Ishikawa (cell line): Measurements from ENCODE around the gene NXN.

Source experiments
- CEBPB ChIP-seq: IDR thresholded peaks from 2 replicates; pipeline ENCODE4 v1.6.1; 2012
- CREB1 ChIP-seq: IDR thresholded peaks from 2 replicates; pipeline ENCODE4 v1.6.1; 2012; ENCODE audit warnings: low read depth
- EGR1 ChIP-seq: IDR thresholded peaks from 2 replicates; pipeline ENCODE4 v1.6.1; 2012
- EP300 ChIP-seq: IDR thresholded peaks from 2 replicates; pipeline ENCODE4 v1.6.1; 2012; ENCODE audit warnings: borderline replicate concordance
- FOXM1 ChIP-seq: IDR thresholded peaks from 2 replicates; pipeline ENCODE4 v1.6.1; 2012; ENCODE audit warnings: low read depth, borderline replicate concordance
- NFIC ChIP-seq: IDR thresholded peaks from 2 replicates; pipeline ENCODE4 v1.6.1; 2012
- RAD21 ChIP-seq: IDR thresholded peaks from 2 replicates; pipeline ENCODE4 v1.6.1; 2012; ENCODE audit warnings: low read depth
- REST ChIP-seq: IDR thresholded peaks from 2 replicates; pipeline ENCODE4 v1.6.1; 2012; ENCODE audit warnings: low read depth, mild to moderate bottlenecking
- TAF1 ChIP-seq: IDR thresholded peaks from 2 replicates; pipeline ENCODE4 v1.6.1; 2012; ENCODE audit warnings: low read depth, mild to moderate bottlenecking
- TCF12 ChIP-seq: IDR thresholded peaks from 2 replicates; pipeline ENCODE4 v1.6.1; 2012; ENCODE audit warnings: low read depth
- TEAD4 ChIP-seq: IDR thresholded peaks from 2 replicates; pipeline ENCODE4 v1.6.1; 2012
- YY1 ChIP-seq: IDR thresholded peaks from 2 replicates; pipeline ENCODE4 v1.6.1; 2012; ENCODE audit warnings: low read depth
- ZBTB7A ChIP-seq: IDR thresholded peaks from 2 replicates; pipeline ENCODE4 v1.6.1; 2012; ENCODE audit warnings: low read depth
- TF ChIP-seq, protein P1 (sequence below): IDR thresholded peaks from 2 replicates; pipeline ENCODE4 v1.6.1; 2012
- TF ChIP-seq, protein P2 (sequence below): IDR thresholded peaks from 2 replicates; pipeline ENCODE4 v1.6.1; 2012

NXN gene

DNA sequence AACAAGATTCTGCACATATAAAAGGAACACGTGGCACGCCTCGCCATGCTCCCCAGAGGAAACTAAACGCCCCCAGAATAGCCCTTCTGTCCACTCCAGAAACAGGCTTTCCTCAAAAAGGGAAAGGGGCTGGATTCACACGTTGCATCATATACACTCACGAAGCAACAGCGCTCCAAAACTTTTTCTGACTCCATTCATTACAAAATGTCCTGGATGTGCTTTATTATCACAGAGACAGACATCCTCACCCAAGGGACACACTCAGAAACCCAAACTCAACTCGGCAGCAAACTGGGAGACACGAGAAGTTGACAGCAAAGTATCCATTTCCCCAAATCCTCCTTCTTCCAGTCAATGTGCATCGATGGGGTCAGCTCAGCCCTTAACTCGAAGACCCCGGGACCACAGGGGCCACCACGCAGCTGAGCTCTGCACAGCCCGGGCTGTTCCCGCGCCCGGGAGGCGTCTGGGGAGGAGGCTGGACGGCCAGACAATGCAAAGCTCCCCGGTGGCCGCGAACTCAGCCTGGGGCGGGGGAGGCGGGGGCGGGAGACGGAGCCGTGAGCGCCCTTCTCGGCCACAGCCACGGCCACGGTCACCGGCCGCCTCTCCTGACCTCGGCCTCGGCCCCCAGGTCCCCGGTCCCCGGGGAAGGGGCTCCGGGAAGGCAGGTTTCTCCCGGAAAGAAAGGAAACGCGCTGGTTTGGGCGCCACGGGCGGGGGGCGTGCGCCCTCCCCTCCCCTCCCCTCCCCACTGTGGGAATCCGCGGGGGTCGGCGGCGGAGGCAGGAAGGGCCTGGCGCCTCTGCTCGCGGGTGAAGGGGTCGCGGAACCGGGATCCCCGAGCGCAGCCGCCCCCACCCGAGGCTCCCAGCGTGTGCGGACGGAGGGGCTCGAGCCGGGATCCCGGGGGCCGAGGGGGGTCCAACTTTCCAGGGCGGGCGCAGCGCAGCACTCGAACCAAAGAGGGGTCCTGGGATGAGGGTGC is 1.2 kb downstream of the NXN start:
- TF ChIP-seq TCF12 (no peak), ZBTB7A (peak; percentile 76), EGR1 (peak; percentile 76)

GRCh38 chr17:977166-977565 is 2.4 kb downstream of the NXN start:
- no peak for TF ChIP-seq CEBPB

DNA sequence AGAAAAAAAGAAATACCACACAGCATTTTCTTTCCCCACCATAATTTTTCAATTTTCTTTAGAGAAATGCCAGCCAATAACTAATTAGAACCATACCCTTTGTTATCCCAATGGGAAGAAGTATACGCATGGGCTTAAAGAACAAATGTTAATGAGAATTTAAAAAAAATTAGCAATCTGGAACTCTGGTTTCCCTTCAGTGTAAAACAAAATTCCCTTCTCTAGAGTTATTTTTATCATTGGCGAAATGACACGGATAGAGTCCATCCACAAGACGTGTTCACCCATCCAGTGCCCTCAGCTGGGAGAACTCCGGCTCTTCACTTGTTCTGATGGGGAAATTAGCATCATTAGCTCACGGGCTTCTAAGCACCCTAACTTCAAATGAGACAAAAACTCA is 3.3 kb downstream of the NXN start:
- TF ChIP-seq TCF12 = no peak
- TF ChIP-seq REST = no peak
- TF ChIP-seq CREB1 = no peak
- no peak for TF ChIP-seq FOXM1
- TF ChIP-seq ZBTB7A = no peak
- no peak for TF ChIP-seq TEAD4
- TF ChIP-seq CEBPB = no peak
- TF ChIP-seq, protein P1, sequence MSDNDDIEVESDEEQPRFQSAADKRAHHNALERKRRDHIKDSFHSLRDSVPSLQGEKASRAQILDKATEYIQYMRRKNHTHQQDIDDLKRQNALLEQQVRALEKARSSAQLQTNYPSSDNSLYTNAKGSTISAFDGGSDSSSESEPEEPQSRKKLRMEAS = no peak
- no peak for TF ChIP-seq RAD21
- TF ChIP-seq NFIC = no peak
- no peak for TF ChIP-seq YY1
- no peak for TF ChIP-seq TAF1
- no peak for TF ChIP-seq EP300
- TF ChIP-seq, protein P2, sequence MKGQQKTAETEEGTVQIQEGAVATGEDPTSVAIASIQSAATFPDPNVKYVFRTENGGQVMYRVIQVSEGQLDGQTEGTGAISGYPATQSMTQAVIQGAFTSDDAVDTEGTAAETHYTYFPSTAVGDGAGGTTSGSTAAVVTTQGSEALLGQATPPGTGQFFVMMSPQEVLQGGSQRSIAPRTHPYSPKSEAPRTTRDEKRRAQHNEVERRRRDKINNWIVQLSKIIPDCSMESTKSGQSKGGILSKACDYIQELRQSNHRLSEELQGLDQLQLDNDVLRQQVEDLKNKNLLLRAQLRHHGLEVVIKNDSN = no peak
- TF ChIP-seq EGR1 = no peak

GRCh38 chr17:975371-975915 is 4.1 kb downstream of the NXN start:
- no peak for TF ChIP-seq TEAD4
- no peak for TF ChIP-seq REST
- TF ChIP-seq ZBTB7A = no peak
- no peak for TF ChIP-seq CREB1
- no peak for TF ChIP-seq TCF12

DNA sequence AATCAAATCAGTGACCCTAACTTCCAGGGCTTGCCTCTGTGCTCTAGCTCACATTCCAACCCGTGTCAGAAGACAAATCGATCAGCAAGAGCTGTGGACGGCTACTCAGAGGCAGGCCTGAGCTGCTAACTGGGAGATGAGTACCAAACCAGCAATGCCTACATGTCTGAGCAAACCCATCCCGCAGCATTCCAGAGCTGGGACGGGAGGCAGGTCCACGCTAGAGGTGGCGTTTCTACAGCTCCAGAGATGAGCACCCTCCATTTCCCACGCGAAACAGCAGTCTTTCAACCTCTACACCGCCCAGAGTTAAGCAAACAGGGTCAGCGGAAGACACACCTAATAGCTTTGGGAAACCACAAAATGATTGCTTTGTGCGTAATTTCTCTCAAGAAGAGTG is 6.5 kb downstream of the NXN start:
- peak; percentile 28; the same call in 1 of the 2 replicates for TF ChIP-seq TEAD4
- TF ChIP-seq TCF12 = no peak

DNA sequence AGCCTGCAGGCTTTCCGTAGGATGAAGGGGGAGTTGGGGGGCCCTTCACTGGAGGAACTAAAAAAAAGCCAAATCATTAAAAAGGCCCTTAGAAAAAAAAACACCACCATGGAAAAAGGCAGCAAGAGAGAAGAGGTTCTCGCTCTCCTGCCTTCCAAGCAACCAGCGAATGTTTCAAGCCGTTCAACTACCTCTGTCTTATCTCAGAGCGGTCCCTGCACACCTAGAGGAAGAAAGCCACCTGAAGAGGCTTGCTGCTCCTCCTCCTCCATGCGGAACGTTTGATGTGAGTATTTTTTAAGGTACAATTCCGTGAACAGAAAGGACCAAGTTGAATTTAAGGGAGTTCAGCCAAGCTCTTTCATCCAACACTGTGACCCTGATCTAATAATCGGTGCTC is 9.2 kb downstream of the NXN start:
- no peak for TF ChIP-seq EP300
- no peak for TF ChIP-seq TEAD4
- TF ChIP-seq ZBTB7A = no peak
- TF ChIP-seq TCF12 = no peak
- TF ChIP-seq, protein P1 = no peak
- no peak for TF ChIP-seq REST
- TF ChIP-seq CEBPB = no peak
- TF ChIP-seq YY1 = no peak
- no peak for TF ChIP-seq EGR1
- TF ChIP-seq, protein P2 = no peak
